HEK293 (cell line): Measurements from ENCODE around the gene FSIP1.

Source experiments
- CTCF ChIA-PET: fragments of 350-600 bp; formaldehyde crosslinking; extraction: SDS; loops from one replicate; lab custom pipeline; 2021; ENCODE audit warnings: antibody characterized with exemption; lab: Yijun Ruan, JAX
- POLR2A ChIA-PET: fragments of 300-600 bp; formaldehyde crosslinking; extraction: SDS; loops from one replicate; lab custom pipeline; 2020; ENCODE audit warnings: antibody characterized with exemption, inconsistent platforms; lab: Yijun Ruan, JAX
- H3K27ac ChIP-seq: fragments of 200-500 bp; sonication (Bioruptor generic); 2 replicates; pipeline ENCODE4 v1.5.1; 2014; ENCODE audit warnings: low read depth, low read length, control low read depth, inconsistent platforms; ENCODE audit errors: extremely low read depth
- H3K36me3 ChIP-seq, 2 experiments: fragments of 200-500 bp in 1 of 2; sonication (Bioruptor generic) in 1 of 2; 1 replicate in 1 of 2; 2 replicates in 1 of 2; pipeline ENCODE4 v1.5.1; 2014 to 2017; ENCODE audit warnings: inconsistent platforms in 2 of 2, low read length in 2 of 2; ENCODE audit not compliant: control insufficient read depth in 2 of 2, insufficient read depth in 1 of 2
- H3K4me1 ChIP-seq: fragments of 200-500 bp; sonication (Bioruptor generic); 2 replicates; pipeline ENCODE4 v1.5.1; 2014; ENCODE audit warnings: mild to moderate bottlenecking, low read length, inconsistent platforms; ENCODE audit not compliant: control insufficient read depth, insufficient read depth
- H3K4me3 ChIP-seq: 2 replicates; pipeline ENCODE4 v1.5.1; 2011; ENCODE audit warnings: low read depth, mild to moderate bottlenecking, control low read depth, low read length, moderate library complexity
- H3K9me3 ChIP-seq: fragments of 200-500 bp; sonication (Bioruptor generic); 2 replicates; pipeline ENCODE4 v1.5.1; 2014; ENCODE audit warnings: low read depth, low read length, inconsistent platforms; ENCODE audit not compliant: control insufficient read depth, insufficient read depth
- MYNN ChIP-seq: fragments of 450-650 bp; formaldehyde crosslinking; IDR thresholded peaks from 2 replicates; pipeline ENCODE4 v1.5.1; 2016; ENCODE audit warnings: missing biosample characterization, missing genetic modification characterization, borderline replicate concordance
- WT1 ChIP-seq: fragments of 450-650 bp; formaldehyde crosslinking; IDR thresholded peaks from 2 replicates; pipeline ENCODE4 v1.5.1; 2016; ENCODE audit warnings: missing biosample characterization, missing genetic modification characterization
- ZBTB8A ChIP-seq: fragments of 450-650 bp; formaldehyde crosslinking; IDR thresholded peaks from 2 replicates; pipeline ENCODE4 v1.5.1; 2016; ENCODE audit warnings: missing biosample characterization, missing genetic modification characterization
- ZNF114 ChIP-seq: fragments of 450-650 bp; formaldehyde crosslinking; IDR thresholded peaks from 2 replicates; pipeline ENCODE4 v1.5.0; 2017; ENCODE audit warnings: missing biosample characterization, missing genetic modification characterization
- ZNF146 ChIP-seq: fragments of 450-650 bp; formaldehyde crosslinking; IDR thresholded peaks from 2 replicates; pipeline ENCODE4 v1.5.1; 2016; ENCODE audit warnings: missing biosample characterization, missing genetic modification characterization
- ZNF19 ChIP-seq: fragments of 450-650 bp; formaldehyde crosslinking; IDR thresholded peaks from 2 replicates; pipeline ENCODE4; 2016; ENCODE audit warnings: missing biosample characterization, missing genetic modification characterization, low read depth
- ZNF223 ChIP-seq: fragments of 450-650 bp; formaldehyde crosslinking; IDR thresholded peaks from 2 replicates; pipeline ENCODE4 v1.5.1; 2016; ENCODE audit warnings: missing biosample characterization, missing genetic modification characterization
- ZNF24 ChIP-seq: fragments of 450-650 bp; formaldehyde crosslinking; IDR thresholded peaks from 2 replicates; pipeline ENCODE4 v1.5.1; 2016; ENCODE audit warnings: missing biosample characterization, missing genetic modification characterization
- ZNF248 ChIP-seq: fragments of 450-650 bp; formaldehyde crosslinking; IDR thresholded peaks from 2 replicates; pipeline ENCODE4 v1.5.1; 2017; ENCODE audit warnings: missing biosample characterization, missing genetic modification characterization
- ZNF280D ChIP-seq: fragments of 450-650 bp; formaldehyde crosslinking; IDR thresholded peaks from 2 replicates; pipeline ENCODE4 v1.5.1; 2016; ENCODE audit warnings: missing biosample characterization, missing genetic modification characterization
- ZNF311 ChIP-seq: fragments of 450-650 bp; formaldehyde crosslinking; IDR thresholded peaks from 2 replicates; pipeline ENCODE4 v1.5.1; 2017; ENCODE audit warnings: missing biosample characterization, missing genetic modification characterization, borderline replicate concordance
- ZNF335 ChIP-seq: fragments of 450-650 bp; formaldehyde crosslinking; conservative IDR thresholded peaks from 2 replicates; pipeline ENCODE4 v1.5.1; 2016; ENCODE audit warnings: missing biosample characterization, missing genetic modification characterization
- ZNF354C ChIP-seq: fragments of 450-650 bp; formaldehyde crosslinking; IDR thresholded peaks from 2 replicates; pipeline ENCODE4 v1.5.1; 2016; ENCODE audit warnings: missing biosample characterization, missing genetic modification characterization, low read depth, borderline replicate concordance
- ZNF362 ChIP-seq: fragments of 450-650 bp; formaldehyde crosslinking; IDR thresholded peaks from 2 replicates; pipeline ENCODE4 v1.5.1; 2016; ENCODE audit warnings: missing biosample characterization, missing genetic modification characterization
- ZNF394 ChIP-seq: fragments of 450-650 bp; formaldehyde crosslinking; IDR thresholded peaks from 2 replicates; pipeline ENCODE4 v1.5.1; 2016; ENCODE audit warnings: missing biosample characterization, missing genetic modification characterization, mild to moderate bottlenecking, moderate library complexity, borderline replicate concordance
- ZNF510 ChIP-seq: fragments of 450-650 bp; formaldehyde crosslinking; IDR thresholded peaks from 2 replicates; pipeline ENCODE4 v1.5.1; 2018; ENCODE audit warnings: mild to moderate bottlenecking, missing genetic modification characterization, missing biosample characterization; ENCODE audit not compliant: insufficient replicate concordance
- ZNF600 ChIP-seq: fragments of 450-650 bp; formaldehyde crosslinking; IDR thresholded peaks from 2 replicates; pipeline ENCODE4 v1.5.1; 2016; ENCODE audit warnings: missing biosample characterization, missing genetic modification characterization
- ZNF670 ChIP-seq: fragments of 450-650 bp; formaldehyde crosslinking; IDR thresholded peaks from 2 replicates; pipeline ENCODE4 v1.5.1; 2016; ENCODE audit warnings: missing biosample characterization, missing genetic modification characterization, low read depth
- ZNF707 ChIP-seq: fragments of 450-650 bp; formaldehyde crosslinking; IDR thresholded peaks from 2 replicates; pipeline ENCODE4 v1.5.1; 2016; ENCODE audit warnings: missing biosample characterization, missing genetic modification characterization
- ZSCAN18 ChIP-seq: fragments of 450-650 bp; formaldehyde crosslinking; IDR thresholded peaks from 2 replicates; pipeline ENCODE4 v1.5.1; 2016; ENCODE audit warnings: missing biosample characterization, missing genetic modification characterization
- ZXDB ChIP-seq: fragments of 450-650 bp; formaldehyde crosslinking; IDR thresholded peaks from 2 replicates; pipeline ENCODE4 v1.5.1; 2016; ENCODE audit warnings: missing biosample characterization, missing genetic modification characterization

Gene FSIP1

GRCh38 chr15:39752246-39752645, 30.4 kb downstream of the FSIP1 start:
- H3K4me1 ChIP-seq: 0 out of 2 replicates have a peak, but pooled peaks cover 3% of the 10 kb centered on the region
- CTCF ChIA-PET: no interaction called here
- TF ChIP-seq ZNF394 (tag by site-specific recombination): no peak
- TF ChIP-seq MYNN (tag by site-specific recombination): no peak
- no peak for TF ChIP-seq ZNF24 (tag by site-specific recombination)
- no peak for TF ChIP-seq ZXDB (tag by site-specific recombination)
- TF ChIP-seq ZNF311: no peak
- no peak for TF ChIP-seq ZSCAN18
- TF ChIP-seq ZNF600 (tag by site-specific recombination): no peak
- TF ChIP-seq ZNF335 (tag by site-specific recombination): no peak
- TF ChIP-seq ZNF146 (tag by site-specific recombination): no peak
- no peak for TF ChIP-seq ZBTB8A (tag by site-specific recombination)
- TF ChIP-seq ZNF114 (tag by site-specific recombination): no peak
- no peak for TF ChIP-seq ZNF19 (tag by site-specific recombination)
- no peak for TF ChIP-seq ZNF223 (tag by site-specific recombination)
- TF ChIP-seq ZNF670 (tag by site-specific recombination): no peak
- TF ChIP-seq WT1 (tag by site-specific recombination): no peak
- TF ChIP-seq ZNF280D (tag by site-specific recombination): no peak
- TF ChIP-seq, all 188 proteins: peak for 0
- no peaks in the 10 kb centered on the region for H3K36me3 ChIP-seq
- H3K4me3 ChIP-seq: no peak overlapping the region
- no peak overlapping the region for H3K27ac ChIP-seq
- POLR2A ChIA-PET: no interaction called here
- H3K9me3 ChIP-seq: no peaks in the 10 kb centered on the region

DNA sequence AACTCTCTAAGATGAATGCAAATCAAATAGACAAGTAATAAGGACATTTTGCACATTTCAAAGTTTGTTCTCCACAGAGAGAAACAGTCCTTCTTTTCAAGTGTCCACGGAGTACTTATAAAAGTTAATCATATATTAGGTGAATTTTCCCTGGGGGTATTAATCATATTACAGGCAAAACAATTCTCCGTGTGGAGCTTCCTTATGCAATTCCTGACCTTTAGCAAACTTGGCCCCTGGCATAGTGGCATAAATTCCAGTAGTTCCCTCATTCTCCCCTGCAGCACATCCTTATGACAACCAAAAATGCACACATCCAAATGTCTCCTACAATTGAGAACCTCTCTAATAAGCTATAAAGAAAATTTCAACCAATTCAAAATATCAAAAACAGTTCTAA, 34.4 kb downstream of the FSIP1 start:
- H3K4me3 ChIP-seq: no peak overlapping the region
- H3K4me1 ChIP-seq: 0 out of 2 replicates have a peak, but pooled peaks cover 3% of the 10 kb centered on the region
- H3K9me3 ChIP-seq: no peaks in the 10 kb centered on the region
- CTCF ChIA-PET: interaction anchor here (1.5 kb wide), 1 partner anchor 8 kb away, joined by 4 read pairs; no protein-coding TSS in a partner anchor
- H3K36me3 ChIP-seq: no peaks in the 10 kb centered on the region
- TF ChIP-seq ZNF510 (tag by site-specific recombination) (no peak), ZNF362 (tag by site-specific recombination) (no peak), ZNF248 (tag by site-specific recombination) (no peak), ZNF354C (tag by site-specific recombination) (no peak), ZNF707 (tag by site-specific recombination) (no peak)
- POLR2A ChIA-PET: no interaction called here
- no peak overlapping the region for H3K27ac ChIP-seq
